Parathyroid adenoma (tissue), 2 donors: ENCODE measurements around the gene CLDN5.

Experiments
- H2AFZ ChIP-seq: fragments of 300-600 bp; sonication (generic); one replicate; pipeline ENCODE4 v1.7.0; 2017; ENCODE audit warnings: antibody characterized with exemption, mild to moderate bottlenecking
- H3K27ac ChIP-seq: fragments of 300-600 bp; sonication (generic); one replicate; pipeline ENCODE4 v1.7.0; 2017
- H3K27me3 ChIP-seq: fragments of 300-600 bp; sonication (generic); one replicate; pipeline ENCODE4 v1.7.0; 2017; ENCODE audit warnings: low read length; ENCODE audit not compliant: control insufficient read depth, insufficient read depth
- H3K36me3 ChIP-seq: fragments of 300-600 bp; sonication (generic); one replicate; pipeline ENCODE4 v1.7.0; 2017; ENCODE audit warnings: low read length; ENCODE audit not compliant: control insufficient read depth, insufficient read depth
- H3K4me1 ChIP-seq: fragments of 300-600 bp; sonication (generic); one replicate; pipeline ENCODE4 v1.7.0; 2017; ENCODE audit warnings: control low read depth
- H3K4me2 ChIP-seq: fragments of 300-600 bp; sonication (generic); one replicate; pipeline ENCODE4 v1.7.0; 2017; ENCODE audit warnings: low read length
- H3K4me3 ChIP-seq: fragments of 300-600 bp; sonication (generic); one replicate; pipeline ENCODE4 v1.7.0; 2017; ENCODE audit warnings: low read depth, low read length
- H3K79me2 ChIP-seq: fragments of 300-600 bp; sonication (generic); one replicate; pipeline ENCODE4 v1.7.0; 2017; ENCODE audit warnings: control low read depth
- H3K9ac ChIP-seq: fragments of 300-600 bp; sonication (generic); one replicate; pipeline ENCODE4 v1.7.0; 2017; ENCODE audit warnings: mild to moderate bottlenecking
- H3K9me3 ChIP-seq: fragments of 300-600 bp; sonication (generic); one replicate; pipeline ENCODE4 v1.7.0; 2017; ENCODE audit warnings: low read length; ENCODE audit not compliant: control insufficient read depth
- CTCF ChIP-seq: fragments of 300-600 bp; sonication (generic); IDR thresholded peaks from one replicate; pipeline ENCODE4 v1.7.0; 2017; ENCODE audit warnings: antibody characterized with exemption, mild to moderate bottlenecking
- donor health status: primary hyperparathyroidism.

CLDN5 gene

GRCh38 chr22:19517919-19518611 lies 6.1 kb downstream of the CLDN5 start:
- Histone ChIP-seq H3K27ac (no peak overlapping the region), H3K36me3 (no peaks in the 10 kb centered on the region), H3K4me3 (no peak overlapping the region), H3K9ac (no peak overlapping the region), H3K4me1 (no peaks in the 10 kb centered on the region), H3K9me3 (no peaks in the 10 kb centered on the region), H3K79me2 (no peaks in the 10 kb centered on the region), H3K4me2 (no peak overlapping the region), H2AFZ (no peak overlapping the region), H3K27me3 (peaks cover 2% of the 10 kb centered on the region)
- no peak for TF ChIP-seq CTCF

- Histone ChIP-seq H3K36me3 (no peaks in the 10 kb centered on the region), H3K4me3 (no peak overlapping the region), H3K4me2 (no peak overlapping the region), H3K79me2 (no peaks in the 10 kb centered on the region), H3K27ac (no peak overlapping the region), H2AFZ (no peak overlapping the region), H3K27me3 (no peaks in the 10 kb centered on the region), H3K4me1 (no peaks in the 10 kb centered on the region), H3K9ac (no peak overlapping the region), H3K9me3 (no peaks in the 10 kb centered on the region)
- TF ChIP-seq CTCF, result no peak
Measured at GRCh38 chr22:19517171-19517500, 7.1 kb downstream of the CLDN5 start.

- no peaks in the 10 kb centered on the region for H3K4me1 ChIP-seq
- no peak overlapping the region for H3K27ac ChIP-seq
- no peak overlapping the region for H3K4me2 ChIP-seq
- H3K9me3 ChIP-seq, result no peaks in the 10 kb centered on the region
- no peak for TF ChIP-seq CTCF
- no peaks in the 10 kb centered on the region for H3K27me3 ChIP-seq
- H2AFZ ChIP-seq, result no peak overlapping the region
- no peak overlapping the region for H3K9ac ChIP-seq
- H3K36me3 ChIP-seq, result no peaks in the 10 kb centered on the region
- no peaks in the 10 kb centered on the region for H3K79me2 ChIP-seq
- H3K4me3 ChIP-seq, result no peak overlapping the region
Measured at GRCh38 chr22:19516378-19517170, 7.6 kb downstream of the CLDN5 start.

- no peak overlapping the region for H3K9ac ChIP-seq
- no peak overlapping the region for H2AFZ ChIP-seq
- H3K4me2 ChIP-seq, result no peak overlapping the region
- H3K27me3 ChIP-seq, result no peaks in the 10 kb centered on the region
- H3K4me1 ChIP-seq, result no peaks in the 10 kb centered on the region
- no peak overlapping the region for H3K4me3 ChIP-seq
- no peaks in the 10 kb centered on the region for H3K79me2 ChIP-seq
- no peaks in the 10 kb centered on the region for H3K9me3 ChIP-seq
- no peak for TF ChIP-seq CTCF
- H3K36me3 ChIP-seq, result no peaks in the 10 kb centered on the region
- H3K27ac ChIP-seq, result no peak overlapping the region
Measured at GRCh38 chr22:19515654-19516377, 8.4 kb downstream of the CLDN5 start.
